HG03280 (cell line): ENCODE measurements around the gene LRRN1.
"Not testable (repeated sequence)": the region's sequence is repeated elsewhere in the genome, so short reads cannot be mapped to it uniquely, and the experiment has no call there.

Experiments used
- ATAC-seq: cut with Tn5 transposase; IDR thresholded peaks from one replicate; pipeline ENCODE4 v1.9.1; 2021; ENCODE audit warnings: mild to moderate bottlenecking, moderate library complexity; ENCODE audit not compliant: unreplicated experiment

The LRRN1 gene

DNA sequence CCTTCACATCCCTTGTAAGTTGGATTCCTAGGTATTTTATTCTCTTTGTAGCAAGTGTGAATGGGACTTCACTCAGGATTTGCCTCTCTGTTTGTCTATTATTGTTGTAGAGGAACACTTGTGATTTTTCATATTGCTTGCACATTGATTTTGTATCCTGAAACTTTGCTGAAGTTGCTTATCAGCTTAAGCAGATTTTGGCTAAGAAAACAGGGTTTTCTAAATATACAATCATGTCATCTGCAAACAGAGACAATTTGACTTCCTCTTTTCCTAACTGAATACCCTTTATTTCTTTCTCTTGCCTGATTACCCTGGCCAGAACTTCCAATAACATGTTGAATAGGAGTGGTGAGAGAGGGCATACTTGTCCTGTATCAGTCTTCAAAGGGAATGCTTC is 88.1 kb downstream of the LRRN1 start:
- not testable (repeated sequence) for ATAC-seq

DNA sequence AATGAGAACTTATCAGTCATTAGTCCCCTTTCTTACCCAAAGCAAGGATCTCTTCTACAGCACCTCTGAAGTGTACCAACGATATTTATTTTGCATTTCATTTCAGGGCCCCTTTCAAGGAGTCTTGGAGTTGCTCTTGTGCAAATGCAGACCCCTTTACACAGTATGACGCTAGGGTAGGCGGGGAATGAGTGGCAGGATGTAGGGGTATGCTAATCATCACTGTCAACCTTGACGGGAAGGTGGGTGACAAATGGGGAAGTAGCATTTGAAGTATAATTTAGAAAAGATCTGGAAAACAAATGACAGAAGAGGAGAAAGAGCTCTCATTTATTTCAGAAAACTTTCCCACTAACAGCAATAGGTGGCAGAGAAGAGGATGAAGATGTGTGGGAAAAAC is 94.4 kb downstream of the LRRN1 start:
- no peak for ATAC-seq
